IMR-90 (cell line): ENCODE data around the gene POTEI. TPM values are rescaled to one million over a fixed set of nuclear protein-coding genes. Genes with fewer than 3 reads are reported as not detected.
"Not testable (repeated sequence)": the region's sequence is repeated elsewhere in the genome, so short reads cannot be mapped to it uniquely, and the experiment has no call there.

Experiments
- ATAC-seq: fragments of 200-7000 bp; cut with Tn5 transposase; 2 replicates; pipeline ENCODE4 v1.9.1; 2020; ENCODE audit warnings: low read depth, mild to moderate bottlenecking, moderate library complexity
- BruUV-seq: library from RNA; stranded (reverse); fragments of 400-500 nt; replicated peaks from 2 replicates; lab custom pipeline; 2021; lab: Mats Ljungman, UMichigan
- CTCF ChIA-PET: fragments of 300-600 bp; formaldehyde crosslinking; extraction: SDS; loops from one replicate; lab custom pipeline; 2021; ENCODE audit warnings: antibody characterized with exemption; lab: Yijun Ruan, JAX
- POLR2A ChIA-PET: fragments of 300-600 bp; sonication (Branson Sonifier 250); formaldehyde crosslinking; loops from one replicate; lab custom pipeline; 2022; ENCODE audit warnings: antibody characterized with exemption; ENCODE audit not compliant: unreplicated experiment; lab: Charles Lee
- DNase-seq: peaks from one replicate; pipeline ENCODE4 v3.0.0; 2013
- H2AFZ ChIP-seq: replicated peaks from 2 replicates; pipeline ENCODE3; 2013; ENCODE audit warnings: low read length, mild to moderate bottlenecking; ENCODE audit not compliant: poor library complexity
- H2AK5ac ChIP-seq: 2 replicates; pipeline ENCODE4 v1.6.1; 2013; ENCODE audit warnings: low read depth, low read length, inconsistent platforms
- H2AK9ac ChIP-seq: replicated peaks from 2 replicates; pipeline ENCODE3; 2013; ENCODE audit warnings: mild to moderate bottlenecking, low read depth, low read length, moderate library complexity; ENCODE audit not compliant: poor library complexity
- H2BK120ac ChIP-seq: 2 replicates; pipeline ENCODE4 v1.6.1; 2013; ENCODE audit warnings: low read depth, low read length, inconsistent platforms
- H2BK15ac ChIP-seq: 3 replicates; pipeline ENCODE4 v1.6.1; 2013; ENCODE audit warnings: low read depth, low read length, inconsistent platforms
- H2BK20ac ChIP-seq: 2 replicates; pipeline ENCODE4 v1.6.1; 2013; ENCODE audit warnings: low read depth, mild to moderate bottlenecking, inconsistent platforms, low read length, moderate library complexity
- H2BK5ac ChIP-seq: 2 replicates; pipeline ENCODE4 v1.6.1; 2013; ENCODE audit warnings: mild to moderate bottlenecking, low read depth, low read length, inconsistent platforms; ENCODE audit not compliant: poor library complexity, severe bottlenecking
- H3K14ac ChIP-seq: replicated peaks from 2 replicates; pipeline ENCODE4 v1.6.1; 2013; ENCODE audit warnings: low read depth, low read length, inconsistent platforms
- H3K18ac ChIP-seq: 2 replicates; pipeline ENCODE4 v1.6.1; 2013; ENCODE audit warnings: low read depth, low read length, control low read depth
- H3K23ac ChIP-seq: 2 replicates; pipeline ENCODE4 v1.6.1; 2013; ENCODE audit warnings: low read depth, low read length, inconsistent platforms
- H3K27ac ChIP-seq: 2 replicates; pipeline ENCODE4 v1.5.1; 2013; ENCODE audit warnings: mild to moderate bottlenecking, control low read depth, low read length; ENCODE audit not compliant: insufficient read depth
- H3K27me3 ChIP-seq: 2 replicates; pipeline ENCODE4 v1.6.1; 2013; ENCODE audit warnings: low read length; ENCODE audit not compliant: control insufficient read depth, insufficient read depth
- H3K36me3 ChIP-seq: 2 replicates; pipeline ENCODE4 v1.6.1; 2013; ENCODE audit warnings: low read length, mixed read lengths; ENCODE audit not compliant: control insufficient read depth, insufficient read depth
- H3K4ac ChIP-seq: 2 replicates; pipeline ENCODE4 v1.6.1; 2013; ENCODE audit warnings: low read depth, low read length, inconsistent platforms
- H3K4me1 ChIP-seq: 2 replicates; pipeline ENCODE4 v1.6.1; 2013; ENCODE audit warnings: low read length, mixed read lengths; ENCODE audit not compliant: control insufficient read depth, insufficient read depth
- H3K4me2 ChIP-seq: 2 replicates; pipeline ENCODE4 v1.6.1; 2013; ENCODE audit warnings: low read depth, mild to moderate bottlenecking, control low read depth, low read length, moderate library complexity
- H3K4me3 ChIP-seq: 2 replicates; pipeline ENCODE4 v1.5.1; 2013; ENCODE audit warnings: low read depth, mild to moderate bottlenecking, control low read depth, low read length, moderate library complexity; ENCODE audit not compliant: insufficient read depth
- H3K56ac ChIP-seq: 2 replicates; pipeline ENCODE4 v1.6.1; 2013; ENCODE audit warnings: low read length, inconsistent platforms; ENCODE audit not compliant: insufficient read depth; ENCODE audit errors: extremely low read depth
- H3K79me1 ChIP-seq, 2 experiments: 2 replicates each; pipeline ENCODE4 v1.6.1; 2013; ENCODE audit warnings: low read length in 2 of 2, inconsistent platforms in 1 of 2, low read depth in 1 of 2
- H3K9ac ChIP-seq: 2 replicates; pipeline ENCODE4 v1.6.1; 2013; ENCODE audit warnings: low read depth, low read length, control low read depth
- H3K9me1 ChIP-seq: 2 replicates; pipeline ENCODE4 v1.6.1; 2013; ENCODE audit warnings: low read length, inconsistent platforms; ENCODE audit not compliant: insufficient read depth
- H3K9me3 ChIP-seq: 2 replicates; pipeline ENCODE4 v1.6.1; 2013; ENCODE audit warnings: low read length; ENCODE audit not compliant: control insufficient read depth, insufficient read depth
- H4K20me1 ChIP-seq: 2 replicates; pipeline ENCODE4 v1.6.1; 2013; ENCODE audit warnings: low read length, inconsistent platforms; ENCODE audit not compliant: insufficient read depth
- H4K5ac ChIP-seq: 2 replicates; pipeline ENCODE4 v1.6.1; 2013; ENCODE audit warnings: mild to moderate bottlenecking, low read depth, low read length, control low read depth
- H4K8ac ChIP-seq, 2 experiments: 2 replicates each; pipeline ENCODE4 v1.6.1; 2013; ENCODE audit warnings: low read depth in 2 of 2, low read length in 2 of 2, control low read depth in 1 of 2, inconsistent platforms in 1 of 2
- H4K91ac ChIP-seq: 2 replicates; pipeline ENCODE4 v1.6.1; 2013; ENCODE audit warnings: low read depth, low read length, inconsistent platforms; ENCODE audit not compliant: insufficient read depth
- WGBS, 2 experiments: methylation state at CpG; one replicate each; pipeline versions ENCODE4 v1.1.5 to v1.1.7; 2013; ENCODE audit warnings: missing lambda C conversion rate in 2 of 2; ENCODE audit not compliant: insufficient read length in 1 of 2; ENCODE audit errors: extremely low coverage in 2 of 2; 5-methylcytosine and 5-hydroxymethylcytosine counted together
- dilution Hi-C: fragments of 300-500 bp; cut with HindIII; formaldehyde crosslinking; loops from one replicate; pipeline ENCODE4 v1.14.3; 2018; ENCODE audit warnings: low sequenced_read_pairs; ENCODE audit not compliant: unreplicated experiment
- in situ Hi-C: fragments of 300-500 bp; cut with MboI; formaldehyde crosslinking; loops from 3 replicates; pipeline ENCODE4 v1.14.3; 2019; ENCODE audit warnings: low sequenced_read_pairs, inconsistent platforms, mixed read lengths
- intact Hi-C: fragments of 100-400 bp; cut with micrococcal nuclease; formaldehyde crosslinking; loops from 2 replicates; pipeline ENCODE4 v1.10.0; 2022
- polyA plus RNA-seq, 3 experiments: library from polyadenylated mRNA; depleted of rRNA; stranded (reverse); fragments of >200 nt; gene quantifications; 2 replicates each; pipeline ENCODE4 v1.2.3, GENCODE V29; 2012; ENCODE audit warnings: low replicate concordance in 1 of 3
- total RNA-seq: library from RNA; depleted of rRNA; stranded (reverse); fragments of >200 nt; gene quantifications from 2 replicates; pipeline ENCODE4 v1.2.3, GENCODE V29; 2012

POTEI gene
- total and polyA plus RNA-seq, 2 of the 4 experiments (the other 2 are of a cell fraction) = not detected

DNA sequence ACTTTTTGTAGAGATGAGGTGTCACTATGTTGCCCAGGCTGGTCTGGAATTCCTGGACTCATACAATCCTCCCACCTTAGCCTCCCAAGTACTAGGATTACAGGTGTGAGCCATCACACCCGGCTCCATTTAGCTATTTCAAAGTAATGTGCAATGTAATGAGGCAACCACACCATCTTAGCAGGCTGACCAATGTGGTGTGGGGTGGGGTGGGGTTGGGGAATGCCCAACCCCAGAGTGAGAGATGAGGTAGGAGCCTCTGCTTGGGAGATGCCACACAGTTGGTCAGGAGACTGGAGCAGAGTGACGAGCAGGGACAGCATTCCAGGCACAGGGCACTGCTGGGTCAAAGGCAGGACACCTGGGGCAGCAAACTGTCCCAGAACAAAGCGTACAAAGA is 39.3 kb upstream of the POTEI start:
- not testable (repeated sequence) for H4K20me1 ChIP-seq

DNA sequence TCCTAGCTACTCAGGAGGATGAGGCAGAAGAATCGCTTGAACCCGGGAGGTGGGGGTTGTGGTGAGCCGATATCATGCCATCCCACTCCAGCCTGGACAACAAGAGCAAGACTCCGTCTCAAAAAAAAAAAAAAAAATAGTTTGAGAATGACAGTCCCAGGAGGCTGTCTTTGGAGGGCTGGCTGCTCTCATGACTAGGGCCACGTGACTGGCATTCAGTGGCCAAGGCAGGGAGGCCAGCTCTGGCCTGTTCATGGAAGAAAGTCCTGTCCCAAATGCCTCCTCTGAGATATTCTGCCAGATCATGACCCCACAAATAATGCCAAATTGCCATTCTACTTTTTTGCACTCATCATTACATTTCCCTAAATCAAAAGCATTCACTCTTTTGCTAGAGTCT is 35.9 kb upstream of the POTEI start:
- H3K9ac ChIP-seq, H2BK120ac ChIP-seq, BruUV-seq, H2AFZ ChIP-seq, intact Hi-C loops, H2BK20ac ChIP-seq, H2AK5ac ChIP-seq, H3K4me2 ChIP-seq, H2BK15ac ChIP-seq, H3K9me1 ChIP-seq, H4K91ac ChIP-seq, H3K4ac ChIP-seq, H3K4me1 ChIP-seq, DNase-seq, H3K27me3 ChIP-seq, H3K23ac ChIP-seq, H3K14ac ChIP-seq, H4K20me1 ChIP-seq, H2AK9ac ChIP-seq, in situ Hi-C loops, H3K79me1 ChIP-seq, H3K27ac ChIP-seq, H3K36me3 ChIP-seq, CTCF ChIA-PET, H3K4me3 ChIP-seq, H3K56ac ChIP-seq, H4K5ac ChIP-seq, ATAC-seq, H3K18ac ChIP-seq, POLR2A ChIA-PET, dilution Hi-C loops, H4K8ac ChIP-seq, H3K9me3 ChIP-seq, H2BK5ac ChIP-seq: not testable (repeated sequence)
- no CpG with 5 or more reads among the region's 5 CpGs for WGBS, 2 experiments

More for the DNA sequence above, 39.3 kb upstream of the POTEI start:
- H3K4me1 ChIP-seq, H4K5ac ChIP-seq, H3K18ac ChIP-seq, H3K9me3 ChIP-seq, H3K56ac ChIP-seq, H3K4ac ChIP-seq, CTCF ChIA-PET, H2AFZ ChIP-seq, H3K9me1 ChIP-seq, H3K4me3 ChIP-seq, ATAC-seq, H3K4me2 ChIP-seq, H4K91ac ChIP-seq, BruUV-seq, H3K23ac ChIP-seq, H2BK5ac ChIP-seq, H4K8ac ChIP-seq, H2BK20ac ChIP-seq, H2BK15ac ChIP-seq, H2BK120ac ChIP-seq, H3K14ac ChIP-seq, intact Hi-C loops, dilution Hi-C loops, H3K9ac ChIP-seq, H2AK9ac ChIP-seq, H3K79me1 ChIP-seq, H2AK5ac ChIP-seq, H3K27ac ChIP-seq, H3K27me3 ChIP-seq, DNase-seq, POLR2A ChIA-PET, H3K36me3 ChIP-seq, in situ Hi-C loops: not testable (repeated sequence)
- no CpG with 5 or more reads among the region's 3 CpGs for WGBS, 2 experiments
